Nephron (organoid): ENCODE data around the gene BRINP2.

Experiments used
- H3K27ac Mint-ChIP-seq, 3 experiments: 2 replicates each; pipeline ENCODE4 v1.8.0; 2020; ENCODE audit warnings: mixed read lengths in 3 of 3, mild to moderate bottlenecking in 2 of 3, moderate library complexity in 1 of 3
- H3K27me3 Mint-ChIP-seq: 2 replicates; pipeline ENCODE4 v1.8.0; 2021; ENCODE audit warnings: low read depth, mild to moderate bottlenecking, moderate library complexity, mixed read lengths
- H3K36me3 Mint-ChIP-seq: 2 replicates; pipeline ENCODE4 v1.8.0; 2020; ENCODE audit warnings: low read depth, mixed read lengths
- H3K4me1 Mint-ChIP-seq: 2 replicates; pipeline ENCODE4 v1.8.0; 2020; ENCODE audit warnings: mixed read lengths
- H3K4me3 Mint-ChIP-seq, 3 experiments: 2 replicates each; pipeline ENCODE4 v1.8.0; 2020; ENCODE audit warnings: mild to moderate bottlenecking in 3 of 3, mixed read lengths in 3 of 3, moderate library complexity in 2 of 3
- H3K9me3 Mint-ChIP-seq: 2 replicates; pipeline ENCODE4 v1.8.0; 2020; ENCODE audit warnings: mixed read lengths
- TF ChIP-seq, protein P1 (sequence below), 3 experiments: fragments of 200-600 bp; sonication (generic); IDR thresholded peaks; one replicate each; pipeline ENCODE4 v1.5.0; 2021; ENCODE audit warnings: antibody characterized with exemption in 3 of 3; ENCODE audit not compliant: unreplicated experiment in 3 of 3

Gene BRINP2

DNA sequence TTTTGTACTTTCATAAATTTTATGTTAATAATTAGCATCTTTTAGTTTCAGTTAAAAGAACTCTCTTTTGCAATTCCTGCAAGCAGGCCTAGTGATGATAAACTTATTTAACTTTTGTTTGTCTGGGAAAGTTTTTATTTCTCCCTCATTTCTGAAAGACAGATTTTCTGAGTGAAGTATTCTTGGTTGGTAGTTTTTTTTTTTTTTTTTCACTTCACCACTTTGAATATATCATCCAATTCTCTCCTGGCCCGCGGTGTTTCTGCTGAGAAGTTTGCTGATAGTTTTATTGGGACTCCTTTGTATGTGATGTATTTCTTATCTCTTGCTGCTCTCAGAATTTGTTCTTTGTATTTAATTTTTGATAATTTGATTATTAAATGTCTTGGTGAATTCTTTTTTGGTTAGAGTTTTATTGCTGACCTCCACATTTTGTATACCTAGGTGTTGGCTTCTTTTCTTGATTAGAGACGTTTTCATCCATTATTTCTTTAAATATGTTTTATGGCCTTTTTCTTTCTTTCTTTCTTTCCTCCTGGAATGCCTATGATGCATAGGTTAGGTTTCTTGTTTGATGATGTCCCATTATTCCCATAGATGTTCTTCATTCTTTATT, 45.9 kb downstream of the BRINP2 start:
- Mint-ChIP-seq H3K27me3 (peaks cover 2% of the 10 kb centered on the region), H3K36me3 (peaks cover 8% of the 10 kb centered on the region), H3K9me3 (peaks cover 20% of the 10 kb centered on the region), H3K4me3 (no peak overlapping the region), H3K4me1 (peaks cover 12% of the 10 kb centered on the region), H3K27ac (no peak overlapping the region)
- TF ChIP-seq, protein P1, sequence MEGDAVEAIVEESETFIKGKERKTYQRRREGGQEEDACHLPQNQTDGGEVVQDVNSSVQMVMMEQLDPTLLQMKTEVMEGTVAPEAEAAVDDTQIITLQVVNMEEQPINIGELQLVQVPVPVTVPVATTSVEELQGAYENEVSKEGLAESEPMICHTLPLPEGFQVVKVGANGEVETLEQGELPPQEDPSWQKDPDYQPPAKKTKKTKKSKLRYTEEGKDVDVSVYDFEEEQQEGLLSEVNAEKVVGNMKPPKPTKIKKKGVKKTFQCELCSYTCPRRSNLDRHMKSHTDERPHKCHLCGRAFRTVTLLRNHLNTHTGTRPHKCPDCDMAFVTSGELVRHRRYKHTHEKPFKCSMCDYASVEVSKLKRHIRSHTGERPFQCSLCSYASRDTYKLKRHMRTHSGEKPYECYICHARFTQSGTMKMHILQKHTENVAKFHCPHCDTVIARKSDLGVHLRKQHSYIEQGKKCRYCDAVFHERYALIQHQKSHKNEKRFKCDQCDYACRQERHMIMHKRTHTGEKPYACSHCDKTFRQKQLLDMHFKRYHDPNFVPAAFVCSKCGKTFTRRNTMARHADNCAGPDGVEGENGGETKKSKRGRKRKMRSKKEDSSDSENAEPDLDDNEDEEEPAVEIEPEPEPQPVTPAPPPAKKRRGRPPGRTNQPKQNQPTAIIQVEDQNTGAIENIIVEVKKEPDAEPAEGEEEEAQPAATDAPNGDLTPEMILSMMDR (IDR thresholded peaks at IDR 0.05; ENCODE audit: unreplicated experiment in 3 of 3) = no peak

DNA sequence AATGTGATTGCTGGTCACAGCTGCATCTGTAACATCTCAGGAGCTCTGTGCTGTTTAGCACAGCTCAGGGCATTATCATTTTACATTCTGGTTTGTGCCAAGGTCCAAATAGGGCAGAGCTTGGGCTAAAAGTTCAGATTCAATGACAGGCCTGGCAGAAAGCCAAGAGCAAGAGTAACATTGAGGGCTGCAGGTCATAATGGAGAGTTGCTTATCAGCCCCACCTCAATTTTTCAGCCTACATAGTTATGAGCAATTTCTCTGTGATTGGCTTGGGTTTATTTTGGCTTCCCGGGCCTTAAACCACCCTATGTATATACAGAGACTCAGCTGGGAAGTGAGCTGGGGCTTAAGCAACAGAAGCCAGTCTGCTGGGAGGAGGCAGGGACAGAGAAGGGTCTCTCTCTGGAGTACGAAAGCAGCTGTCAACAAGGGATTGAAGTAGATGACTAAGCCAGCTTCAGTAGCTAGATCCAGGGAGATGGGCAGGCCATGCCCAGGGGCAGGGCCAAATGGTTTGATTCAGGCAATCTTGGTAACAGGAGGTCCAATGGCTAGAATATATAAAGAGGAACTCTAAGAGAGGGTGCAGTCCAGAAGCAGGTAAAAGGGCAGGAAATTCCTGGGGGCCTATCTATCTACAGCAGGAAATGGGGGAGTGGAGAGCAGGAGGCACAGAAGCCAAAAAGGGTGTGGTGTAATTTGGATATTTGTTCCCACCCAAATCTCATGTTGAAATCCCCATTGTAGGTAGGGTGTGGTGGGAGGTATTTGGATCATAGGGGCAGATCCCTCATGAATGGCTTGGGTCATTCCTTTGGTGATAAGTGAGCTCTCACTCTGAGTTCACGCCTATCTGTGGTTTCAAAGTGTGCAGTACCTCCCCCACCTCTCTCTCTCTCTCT, 49.0 kb downstream of the BRINP2 start:
- peaks cover 5% of the 10 kb centered on the region for H3K27me3 Mint-ChIP-seq
- H3K4me3 Mint-ChIP-seq = no peak overlapping the region
- peaks cover 17% of the 10 kb centered on the region for H3K4me1 Mint-ChIP-seq

DNA sequence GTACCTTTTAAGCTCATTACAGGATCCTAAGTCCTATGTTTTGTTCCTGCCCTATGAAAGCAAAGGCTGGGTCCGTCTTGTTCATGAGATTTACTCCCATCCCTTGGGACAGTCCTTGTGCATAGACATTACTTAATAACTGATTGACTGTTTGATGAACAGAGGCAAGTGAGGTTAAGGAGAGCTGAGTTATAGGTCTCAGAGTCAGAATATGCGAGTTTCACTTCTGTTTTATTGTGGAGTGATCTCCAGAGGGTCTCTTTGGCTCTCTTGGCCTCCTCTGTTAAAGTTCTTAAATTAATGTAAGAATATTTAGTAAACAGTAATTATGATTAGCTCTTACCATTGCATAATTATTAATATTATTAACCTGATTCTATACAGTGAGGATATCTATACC, 52.6 kb downstream of the BRINP2 start:
- H3K27me3 Mint-ChIP-seq = peaks cover 10% of the 10 kb centered on the region
- H3K4me1 Mint-ChIP-seq = peaks cover 17% of the 10 kb centered on the region
- H3K27ac Mint-ChIP-seq = no peak overlapping the region
- no peaks in the 10 kb centered on the region for H3K36me3 Mint-ChIP-seq
- no peak overlapping the region for H3K4me3 Mint-ChIP-seq
- H3K9me3 Mint-ChIP-seq = no peaks in the 10 kb centered on the region
- TF ChIP-seq, protein P1 (IDR thresholded peaks at IDR 0.05; ENCODE audit: unreplicated experiment in 3 of 3) = no peak

More for the DNA sequence above, 49.0 kb downstream of the BRINP2 start:
- H3K9me3 Mint-ChIP-seq = peaks cover 17% of the 10 kb centered on the region
- TF ChIP-seq, protein P1 (IDR thresholded peaks at IDR 0.05; ENCODE audit: unreplicated experiment in 3 of 3) = no peak
- peak overlapping the region in 2 of 3 experiments; percentile 14 to 24 for H3K27ac Mint-ChIP-seq
- H3K36me3 Mint-ChIP-seq = peaks cover 8% of the 10 kb centered on the region

DNA sequence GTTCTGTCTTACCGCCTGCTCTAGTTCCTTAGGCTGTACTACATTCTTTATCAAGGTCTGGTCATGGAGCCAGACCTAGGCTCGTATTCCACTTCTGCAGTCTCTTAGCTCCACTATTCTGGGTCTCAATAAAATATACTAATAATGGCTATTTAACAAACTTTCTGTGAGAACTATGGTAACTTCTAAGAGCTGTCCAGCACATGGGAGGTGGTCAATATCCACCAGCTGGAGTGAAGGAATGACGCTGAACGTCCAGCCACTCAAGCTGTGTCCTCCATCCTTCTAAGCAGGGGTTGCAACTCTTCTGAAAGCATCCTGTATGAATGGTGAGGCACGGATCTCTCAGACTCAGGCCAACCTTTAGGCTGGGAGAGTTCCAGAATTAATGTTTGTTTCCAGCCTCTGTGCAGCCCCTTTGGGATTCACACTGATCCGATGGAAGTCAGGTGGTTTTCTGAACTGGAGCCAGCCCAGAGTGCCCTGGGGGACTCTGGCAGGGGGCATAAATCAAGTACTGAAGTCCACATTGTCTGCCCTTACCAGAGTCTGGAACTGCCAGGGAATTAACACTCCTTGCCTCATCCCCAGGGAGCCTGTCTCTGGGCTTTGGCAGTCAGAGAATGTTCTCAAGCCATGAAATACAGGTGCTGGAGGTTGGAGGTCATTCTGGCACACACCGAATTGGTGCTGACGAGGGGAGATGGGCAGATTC, 57.4 kb downstream of the BRINP2 start:
- no peak overlapping the region for H3K27ac Mint-ChIP-seq
- H3K4me3 Mint-ChIP-seq = no peak overlapping the region
- no peaks in the 10 kb centered on the region for H3K36me3 Mint-ChIP-seq
- peaks cover 4% of the 10 kb centered on the region for H3K4me1 Mint-ChIP-seq
- TF ChIP-seq, protein P1 (IDR thresholded peaks at IDR 0.05; ENCODE audit: unreplicated experiment in 3 of 3) = no peak
- H3K27me3 Mint-ChIP-seq = peaks cover 10% of the 10 kb centered on the region
- no peaks in the 10 kb centered on the region for H3K9me3 Mint-ChIP-seq

DNA sequence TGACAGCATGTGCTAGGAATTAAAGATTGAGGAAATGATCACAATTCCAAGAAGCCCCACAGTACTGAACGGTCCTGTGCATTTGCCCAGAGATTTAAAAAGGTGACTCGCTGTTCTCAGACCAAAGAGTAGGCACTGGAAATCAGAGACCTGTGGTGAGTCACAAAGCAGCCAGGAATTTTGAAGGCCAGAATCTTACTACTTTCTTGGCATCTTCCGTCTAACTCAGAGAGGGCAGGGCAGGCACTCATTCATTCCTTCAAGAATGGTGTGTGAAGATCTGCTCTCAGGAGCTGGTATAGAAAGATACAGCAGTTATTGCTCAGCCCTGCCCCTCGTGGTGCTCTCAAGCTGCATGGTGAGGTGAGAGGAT, 57.9 kb downstream of the BRINP2 start:
- H3K27me3 Mint-ChIP-seq = peaks cover 10% of the 10 kb centered on the region
- peaks cover 4% of the 10 kb centered on the region for H3K4me1 Mint-ChIP-seq
- H3K36me3 Mint-ChIP-seq = no peaks in the 10 kb centered on the region
- H3K27ac Mint-ChIP-seq = no peak overlapping the region
- no peak overlapping the region for H3K4me3 Mint-ChIP-seq
- no peaks in the 10 kb centered on the region for H3K9me3 Mint-ChIP-seq
- TF ChIP-seq, protein P1 (IDR thresholded peaks at IDR 0.05; ENCODE audit: unreplicated experiment in 3 of 3) = no peak
